NB4 (cell line): ENCODE measurements around the gene SHANK1.

Experiments
- POLR2A ChIP-seq: IDR thresholded peaks from 2 replicates; pipeline ENCODE4 v1.6.1; 2011; ENCODE audit warnings: mild to moderate bottlenecking; ENCODE audit not compliant: insufficient read length; ENCODE audit errors: extremely low read depth
- TF ChIP-seq, protein P1 (sequence below): IDR thresholded peaks from one replicate; pipeline ENCODE4 v1.5.1; 2012; ENCODE audit warnings: low read depth, low read length

GRCh38 chr19:50644315-50644915 is 75.2 kb downstream of the SHANK1 start:
- TF ChIP-seq, protein P1, sequence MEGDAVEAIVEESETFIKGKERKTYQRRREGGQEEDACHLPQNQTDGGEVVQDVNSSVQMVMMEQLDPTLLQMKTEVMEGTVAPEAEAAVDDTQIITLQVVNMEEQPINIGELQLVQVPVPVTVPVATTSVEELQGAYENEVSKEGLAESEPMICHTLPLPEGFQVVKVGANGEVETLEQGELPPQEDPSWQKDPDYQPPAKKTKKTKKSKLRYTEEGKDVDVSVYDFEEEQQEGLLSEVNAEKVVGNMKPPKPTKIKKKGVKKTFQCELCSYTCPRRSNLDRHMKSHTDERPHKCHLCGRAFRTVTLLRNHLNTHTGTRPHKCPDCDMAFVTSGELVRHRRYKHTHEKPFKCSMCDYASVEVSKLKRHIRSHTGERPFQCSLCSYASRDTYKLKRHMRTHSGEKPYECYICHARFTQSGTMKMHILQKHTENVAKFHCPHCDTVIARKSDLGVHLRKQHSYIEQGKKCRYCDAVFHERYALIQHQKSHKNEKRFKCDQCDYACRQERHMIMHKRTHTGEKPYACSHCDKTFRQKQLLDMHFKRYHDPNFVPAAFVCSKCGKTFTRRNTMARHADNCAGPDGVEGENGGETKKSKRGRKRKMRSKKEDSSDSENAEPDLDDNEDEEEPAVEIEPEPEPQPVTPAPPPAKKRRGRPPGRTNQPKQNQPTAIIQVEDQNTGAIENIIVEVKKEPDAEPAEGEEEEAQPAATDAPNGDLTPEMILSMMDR = no peak
- TF ChIP-seq POLR2A = no peak
